ENCODE results near the gene PWWP2A. TPM values are rescaled to one million over a fixed set of nuclear protein-coding genes. Genes with fewer than 3 reads are reported as not detected.
A peak's percentile ranks its signal among the peaks of the same experiment; 100 is the strongest.

Gene PWWP2A
- total RNA-seq, 1 experiment from 2014 or later, result 22.6 TPM

- no peak for DNase-seq (ENCODE audit: low read depth, low spot score)
- ATAC-seq, result no peak
- BruUV-seq (replicated peaks), result no TSS peak
- in situ Hi-C loops (cut with HindIII; ENCODE audit: low pct_unique_long_range_greater_than_20kb, low sequenced_read_pairs) (no loop called here), intact Hi-C loops (cut with micrococcal nuclease; ENCODE audit: unreplicated experiment) (no loop called here)
- Histone ChIP-seq H3K27ac (ENCODE audit: low read length) (no peak overlapping the region), H3K36me3 (ENCODE audit: control insufficient read depth, insufficient read depth, low read length) (no peaks in the 10 kb centered on the region), H3K4me3 (ENCODE audit: low read depth in 2 of 2, low read length in 2 of 2) (no peak overlapping the region), H3K9me3 (ENCODE audit: control insufficient read depth, insufficient read depth, low read depth, low read length) (no peaks in the 10 kb centered on the region), H3K27me3 (ENCODE audit: control insufficient read depth, insufficient read depth, low read length) (no peaks in the 10 kb centered on the region), H3K4me1 (ENCODE audit: control insufficient read depth, insufficient read depth, low read length) (no peaks in the 10 kb centered on the region)
- ChIA-PET POLR2A (no interaction called here), CTCF (no interaction called here)
- TF ChIP-seq TCF7L2 (IDR thresholded peaks at IDR 0.05; ENCODE audit: low read depth, low read length) (no peak), POLR2AphosphoS5 (IDR thresholded peaks at IDR 0.05; ENCODE audit: low read depth, low read length) (no peak), CTCF (IDR thresholded peaks at IDR 0.05) (no peak), SIN3A (IDR thresholded peaks at IDR 0.05; ENCODE audit: borderline replicate concordance, insufficient read depth, low read depth, low read length) (no peak), REST (IDR thresholded peaks at IDR 0.05; ENCODE audit: insufficient read depth in 1 of 2, low read depth in 2 of 2, low read length in 1 of 2) (no peak)
Measured at GRCh38 chr5:160128632-160129031, 9.4 kb upstream of the PWWP2A start.

GRCh38 chr5:160119905-160120266 is 636 bp upstream of the PWWP2A start:
- POLR2A ChIA-PET, result no interaction called here
- ATAC-seq, result peak; percentile 7
- TF ChIP-seq REST (IDR thresholded peaks at IDR 0.05; ENCODE audit: insufficient read depth in 1 of 2, low read depth in 2 of 2, low read length in 1 of 2) (no peak), POLR2AphosphoS5 (IDR thresholded peaks at IDR 0.05; ENCODE audit: low read depth, low read length) (no peak), TCF7L2 (IDR thresholded peaks at IDR 0.05; ENCODE audit: low read depth, low read length) (no peak; the same call in 1 of the 2 replicates), CTCF (IDR thresholded peaks at IDR 0.05) (no peak), SIN3A (IDR thresholded peaks at IDR 0.05; ENCODE audit: borderline replicate concordance, insufficient read depth, low read depth, low read length) (no peak)
- in situ Hi-C loops (cut with HindIII; ENCODE audit: low pct_unique_long_range_greater_than_20kb, low sequenced_read_pairs) (no loop called here), intact Hi-C loops (cut with micrococcal nuclease; ENCODE audit: unreplicated experiment) (no loop called here)
- no peaks in the 10 kb centered on the region for H3K36me3 ChIP-seq (ENCODE audit: control insufficient read depth, insufficient read depth, low read length)
- no peaks in the 10 kb centered on the region for H3K27me3 ChIP-seq (ENCODE audit: control insufficient read depth, insufficient read depth, low read length)
- BruUV-seq (replicated peaks), result no TSS peak
- H3K9me3 ChIP-seq (ENCODE audit: control insufficient read depth, insufficient read depth, low read depth, low read length), result no peaks in the 10 kb centered on the region
- H3K4me3 ChIP-seq (ENCODE audit: low read depth in 2 of 2, low read length in 2 of 2), result peak overlapping the region; percentile 37 to 51
- H3K27ac ChIP-seq (ENCODE audit: low read length), result peak overlapping the region; percentile 55
- H3K4me1 ChIP-seq (ENCODE audit: control insufficient read depth, insufficient read depth, low read length), result peaks cover 8% of the 10 kb centered on the region
- no peak for DNase-seq (ENCODE audit: low read depth, low spot score)
- CTCF ChIA-PET, result no interaction called here
